ENCODE measurements around the gene SAMD9.

- no peak for TF ChIP-seq POLR2A (IDR thresholded peaks at IDR 0.05; ENCODE audit: low read depth, low read length)
- no peak for TF ChIP-seq POLR2AphosphoS5 (IDR thresholded peaks at IDR 0.05; ENCODE audit: insufficient read depth, low read depth, low read length)
- no peak for TF ChIP-seq CTCF (IDR thresholded peaks at IDR 0.05; ENCODE audit: extremely low read depth in 1 of 2, insufficient read depth in 1 of 2, low read depth in 1 of 2, low read length in 2 of 2)
- no peak for TF ChIP-seq GATA2 (IDR thresholded peaks at IDR 0.05; ENCODE audit: insufficient read depth, insufficient read length, low read depth, low read length)
- no peak for TF ChIP-seq EZH2 (IDR thresholded peaks at IDR 0.05; ENCODE audit: borderline replicate concordance, low read depth, low read length, severe bottlenecking)
These were observed 64.4 kb downstream of the SAMD9 start for GRCh38 chr7:93053209-93053948.
